Measurements from ENCODE around the gene PRSS50. TPM values are rescaled to one million over a fixed set of nuclear protein-coding genes. Genes with fewer than 3 reads are reported as not detected.

PRSS50 gene
- total RNA-seq, 1 experiment from 2014 or later = 0.70 TPM

DNA sequence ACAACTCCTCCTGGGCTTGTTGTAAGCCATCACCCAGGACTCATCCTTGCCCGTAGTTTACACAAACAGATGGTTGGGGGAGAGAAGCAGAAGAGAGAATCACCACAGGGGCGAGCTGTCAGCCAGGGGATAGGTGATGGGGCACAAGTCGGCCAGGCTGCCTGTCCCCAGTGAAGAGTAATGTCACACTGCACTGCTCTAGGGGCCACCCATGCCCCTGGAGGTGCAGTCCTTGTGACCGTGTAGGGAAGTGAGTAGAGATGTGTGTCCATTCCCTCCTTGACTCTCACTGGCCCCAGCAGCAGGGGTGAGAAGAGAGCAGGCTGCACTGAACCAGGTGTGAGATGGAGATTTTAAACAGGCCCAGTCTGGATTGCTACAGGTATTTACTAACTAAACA, 17.1 kb upstream of the PRSS50 start:
- H3K27ac Mint-ChIP-seq = no peak overlapping the region
- H3K27me3 Mint-ChIP-seq (ENCODE audit: low read depth) = no peaks in the 10 kb centered on the region; the same call in 1 of the 2 replicates
- DNase-seq (ENCODE audit: low spot score) (no peak), ATAC-seq (no peak)
- no peak overlapping the region for H3K4me3 Mint-ChIP-seq
- ChIA-PET POLR2A (no interaction called here), CTCF (interaction anchor here (1.4 kb wide), 1 partner anchor 17 kb away, joined by 3 read pairs; the partner anchor contains the start of gene PRSS50)
- H3K4me1 Mint-ChIP-seq = no peaks in the 10 kb centered on the region
- no peaks in the 10 kb centered on the region for H3K36me3 Mint-ChIP-seq
- no peak for TF ChIP-seq EMX1 (CRISPR knock-in tag; IDR thresholded peaks at IDR 0.05)
- no peak for TF ChIP-seq GABPB1 (CRISPR knock-in tag; IDR thresholded peaks at IDR 0.05)
- no peak for TF ChIP-seq ETV6 (CRISPR knock-in tag; IDR thresholded peaks at IDR 0.05)
- TF ChIP-seq ZNF232 (CRISPR knock-in tag; IDR thresholded peaks at IDR 0.05) = no peak
- TF ChIP-seq, protein P1, sequence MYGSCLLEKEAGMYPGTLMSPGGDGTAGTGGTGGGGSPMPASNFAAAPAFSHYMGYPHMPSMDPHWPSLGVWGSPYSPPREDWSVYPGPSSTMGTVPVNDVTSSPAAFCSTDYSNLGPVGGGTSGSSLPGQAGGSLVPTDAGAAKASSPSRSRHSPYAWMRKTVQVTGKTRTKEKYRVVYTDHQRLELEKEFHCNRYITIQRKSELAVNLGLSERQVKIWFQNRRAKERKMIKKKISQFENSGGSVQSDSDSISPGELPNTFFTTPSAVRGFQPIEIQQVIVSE (CRISPR knock-in tag; IDR thresholded peaks at IDR 0.05; ENCODE audit: borderline replicate concordance) = no peak
- TF ChIP-seq ATF2 (CRISPR knock-in tag; IDR thresholded peaks at IDR 0.05; ENCODE audit: borderline replicate concordance, low read depth) = no peak
- TF ChIP-seq FOXK1 (CRISPR knock-in tag; IDR thresholded peaks at IDR 0.05) = no peak
- no peak for TF ChIP-seq ZNF423 (CRISPR knock-in tag; IDR thresholded peaks at IDR 0.05)
- no peak for TF ChIP-seq ATF1 (CRISPR knock-in tag; IDR thresholded peaks at IDR 0.05)
- H3K9me3 Mint-ChIP-seq = peaks cover 6% of the 10 kb centered on the region

DNA sequence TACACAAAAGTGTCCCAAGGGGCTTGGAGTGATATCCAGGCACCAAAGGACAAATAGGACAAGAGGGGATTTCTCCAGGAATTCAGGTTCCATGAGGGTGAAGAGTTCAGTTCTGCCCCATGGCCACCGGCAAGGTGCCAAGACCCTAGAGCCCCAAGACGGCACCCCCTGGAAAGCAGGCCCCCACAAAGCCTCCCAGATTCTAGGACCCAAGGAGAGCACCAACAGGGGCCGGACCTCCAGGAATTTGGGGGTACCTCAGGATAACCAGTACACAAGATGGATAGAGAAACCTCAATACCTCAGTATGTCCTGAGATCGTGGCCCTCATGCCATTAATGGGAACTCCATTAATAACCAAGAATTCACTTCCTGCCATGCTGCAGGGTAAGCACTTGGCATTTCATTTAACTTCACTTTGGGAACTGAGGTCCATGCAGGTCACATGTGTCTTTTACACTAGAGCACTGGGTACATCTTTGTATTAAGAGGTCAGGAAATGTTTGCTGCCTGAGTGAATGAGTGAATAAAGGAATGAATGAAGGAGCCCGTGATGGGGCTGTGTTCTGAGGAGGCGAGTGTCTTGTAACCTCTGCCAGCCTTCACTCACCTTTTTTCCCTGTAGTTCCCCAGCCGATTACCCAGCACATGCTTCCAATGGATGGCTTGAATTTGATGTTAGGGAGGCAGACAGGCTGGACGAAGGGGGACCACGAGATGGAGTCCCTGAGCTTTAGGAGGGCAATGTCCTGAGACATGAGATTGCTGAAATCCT, 15.5 kb upstream of the PRSS50 start:
- DNase-seq (ENCODE audit: low spot score) (no peak), ATAC-seq (no peak)
- H3K4me1 Mint-ChIP-seq = peaks cover 2% of the 10 kb centered on the region; the same call in 1 of the 2 replicates
- CTCF ChIA-PET = interaction anchor here (1.4 kb wide), 1 partner anchor 15 kb away, joined by 3 read pairs; the partner anchor contains the start of gene PRSS50
- no peaks in the 10 kb centered on the region for H3K9me3 Mint-ChIP-seq
- TF ChIP-seq TCF7 (CRISPR knock-in tag; IDR thresholded peaks at IDR 0.05; ENCODE audit: low read depth) = no peak
- TF ChIP-seq, protein P2, sequence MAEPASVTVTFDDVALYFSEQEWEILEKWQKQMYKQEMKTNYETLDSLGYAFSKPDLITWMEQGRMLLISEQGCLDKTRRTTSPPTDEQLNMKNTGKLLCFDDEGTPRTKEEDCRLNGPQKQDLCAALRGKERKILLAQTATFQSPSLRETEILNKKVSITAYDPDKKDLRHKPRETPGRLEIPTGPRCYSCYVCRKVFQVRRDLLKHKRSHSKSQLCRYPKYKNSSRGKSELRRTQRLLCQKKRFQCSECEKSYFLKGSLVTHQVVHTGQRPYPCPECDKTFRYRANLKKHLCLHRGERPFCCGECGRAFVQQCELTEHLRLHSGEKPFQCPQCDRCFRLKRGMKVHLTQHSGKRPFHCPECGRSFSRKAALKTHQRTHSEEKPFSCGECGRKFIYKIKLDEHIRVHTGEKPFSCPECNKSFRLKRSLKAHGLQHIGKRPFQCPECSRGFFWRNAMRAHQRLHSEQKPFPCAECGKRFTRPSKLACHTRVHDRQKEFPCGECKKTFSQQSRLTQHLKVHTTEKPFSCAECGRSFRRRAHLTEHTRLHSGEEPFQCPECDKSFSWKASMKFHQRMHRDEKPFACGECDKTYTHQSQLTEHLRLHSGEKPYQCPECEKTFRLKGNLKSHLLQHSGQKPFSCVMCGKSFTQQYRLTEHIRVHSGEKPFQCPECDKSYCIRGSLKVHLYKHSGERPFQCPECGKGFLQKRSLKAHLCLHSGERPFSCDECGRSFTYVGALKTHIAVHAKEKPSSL (CRISPR knock-in tag; conservative IDR thresholded peaks at IDR 0.05) = no peak
- no peak for TF ChIP-seq GRHL2 (CRISPR knock-in tag; IDR thresholded peaks at IDR 0.05; ENCODE audit: insufficient replicate concordance, severe bottlenecking)
- no peak for TF ChIP-seq RELA (CRISPR knock-in tag; IDR thresholded peaks at IDR 0.05; ENCODE audit: borderline replicate concordance)
- TF ChIP-seq, protein P3, sequence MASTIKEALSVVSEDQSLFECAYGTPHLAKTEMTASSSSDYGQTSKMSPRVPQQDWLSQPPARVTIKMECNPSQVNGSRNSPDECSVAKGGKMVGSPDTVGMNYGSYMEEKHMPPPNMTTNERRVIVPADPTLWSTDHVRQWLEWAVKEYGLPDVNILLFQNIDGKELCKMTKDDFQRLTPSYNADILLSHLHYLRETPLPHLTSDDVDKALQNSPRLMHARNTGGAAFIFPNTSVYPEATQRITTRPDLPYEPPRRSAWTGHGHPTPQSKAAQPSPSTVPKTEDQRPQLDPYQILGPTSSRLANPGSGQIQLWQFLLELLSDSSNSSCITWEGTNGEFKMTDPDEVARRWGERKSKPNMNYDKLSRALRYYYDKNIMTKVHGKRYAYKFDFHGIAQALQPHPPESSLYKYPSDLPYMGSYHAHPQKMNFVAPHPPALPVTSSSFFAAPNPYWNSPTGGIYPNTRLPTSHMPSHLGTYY (CRISPR knock-in tag; IDR thresholded peaks at IDR 0.05) = no peak
- TF ChIP-seq ZNF263 (CRISPR knock-in tag; IDR thresholded peaks at IDR 0.05; ENCODE audit: low read depth) = no peak
- no peak for TF ChIP-seq ZNF232 (CRISPR knock-in tag; IDR thresholded peaks at IDR 0.05)
- TF ChIP-seq, protein P1 (CRISPR knock-in tag; IDR thresholded peaks at IDR 0.05; ENCODE audit: borderline replicate concordance) = no peak
- TF ChIP-seq TEAD4 (CRISPR knock-in tag; IDR thresholded peaks at IDR 0.05) = no peak
- TF ChIP-seq, protein P4, sequence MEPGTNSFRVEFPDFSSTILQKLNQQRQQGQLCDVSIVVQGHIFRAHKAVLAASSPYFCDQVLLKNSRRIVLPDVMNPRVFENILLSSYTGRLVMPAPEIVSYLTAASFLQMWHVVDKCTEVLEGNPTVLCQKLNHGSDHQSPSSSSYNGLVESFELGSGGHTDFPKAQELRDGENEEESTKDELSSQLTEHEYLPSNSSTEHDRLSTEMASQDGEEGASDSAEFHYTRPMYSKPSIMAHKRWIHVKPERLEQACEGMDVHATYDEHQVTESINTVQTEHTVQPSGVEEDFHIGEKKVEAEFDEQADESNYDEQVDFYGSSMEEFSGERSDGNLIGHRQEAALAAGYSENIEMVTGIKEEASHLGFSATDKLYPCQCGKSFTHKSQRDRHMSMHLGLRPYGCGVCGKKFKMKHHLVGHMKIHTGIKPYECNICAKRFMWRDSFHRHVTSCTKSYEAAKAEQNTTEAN (CRISPR knock-in tag; IDR thresholded peaks at IDR 0.05) = no peak
- TF ChIP-seq ATF6 (CRISPR knock-in tag; IDR thresholded peaks at IDR 0.05) = no peak
- no peak for TF ChIP-seq HMGA2 (CRISPR knock-in tag; IDR thresholded peaks at IDR 0.05)
- H3K4me3 Mint-ChIP-seq = no peak overlapping the region
- H3K36me3 Mint-ChIP-seq = no peaks in the 10 kb centered on the region
- H3K27ac Mint-ChIP-seq = 0 out of 2 replicates have a peak overlapping the region, but pooled peaks have one; percentile 9
- POLR2A ChIA-PET = no interaction called here
- H3K27me3 Mint-ChIP-seq (ENCODE audit: low read depth) = no peaks in the 10 kb centered on the region; the same call in 1 of the 2 replicates
